ENCODE data around the gene STAC3.

STAC3 gene

GRCh38 chr12:57235728-57236131, 15.3 kb downstream of the STAC3 start:
- DNase-seq: no peak

- DNase-seq: no peak
Measured at GRCh38 chr12:57235017-57235727, 15.8 kb downstream of the STAC3 start.

GRCh38 chr12:57234571-57235016, 16.4 kb downstream of the STAC3 start:
- DNase-seq: no peak

GRCh38 chr12:57234233-57234570, 16.8 kb downstream of the STAC3 start:
- no peak for DNase-seq

DNA sequence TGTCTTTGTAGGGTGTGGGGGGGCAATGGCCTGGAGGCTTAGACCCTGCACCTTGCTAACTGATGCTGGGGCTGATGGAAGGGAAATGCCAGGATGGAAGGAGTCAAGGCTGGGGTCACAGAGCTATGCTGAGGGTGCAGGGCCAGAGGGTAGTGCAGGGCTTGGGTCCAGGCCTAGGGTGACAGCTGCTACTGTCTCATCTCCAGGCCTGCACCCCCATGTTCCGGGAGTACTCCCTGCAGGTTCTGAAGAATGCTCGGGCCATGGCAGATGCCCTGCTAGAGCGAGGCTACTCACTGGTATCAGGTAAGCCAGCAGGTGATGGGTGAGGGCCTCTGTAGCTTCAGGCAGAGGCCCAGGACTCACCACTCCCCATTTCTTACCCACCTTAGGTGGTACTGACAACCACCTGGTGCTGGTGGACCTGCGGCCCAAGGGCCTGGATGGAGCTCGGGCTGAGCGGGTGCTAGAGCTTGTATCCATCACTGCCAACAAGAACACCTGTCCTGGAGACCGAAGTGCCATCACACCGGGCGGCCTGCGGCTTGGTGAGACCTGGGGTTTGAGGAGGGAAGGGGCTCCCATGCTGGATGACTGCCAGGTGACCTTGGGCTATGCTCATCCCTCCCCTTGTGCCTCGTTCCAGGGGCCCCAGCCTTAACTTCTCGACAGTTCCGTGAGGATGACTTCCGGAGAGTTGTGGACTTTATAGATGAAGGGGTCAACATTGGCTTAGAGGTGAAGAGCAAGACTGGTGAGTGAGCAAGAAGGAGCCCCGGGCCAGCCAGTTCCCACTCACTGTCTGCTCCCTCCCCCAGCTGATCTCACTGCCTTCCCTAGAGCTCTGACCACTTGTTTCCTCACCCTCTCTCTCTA, 17.4 kb downstream of the STAC3 start:
- no peak for DNase-seq

DNA sequence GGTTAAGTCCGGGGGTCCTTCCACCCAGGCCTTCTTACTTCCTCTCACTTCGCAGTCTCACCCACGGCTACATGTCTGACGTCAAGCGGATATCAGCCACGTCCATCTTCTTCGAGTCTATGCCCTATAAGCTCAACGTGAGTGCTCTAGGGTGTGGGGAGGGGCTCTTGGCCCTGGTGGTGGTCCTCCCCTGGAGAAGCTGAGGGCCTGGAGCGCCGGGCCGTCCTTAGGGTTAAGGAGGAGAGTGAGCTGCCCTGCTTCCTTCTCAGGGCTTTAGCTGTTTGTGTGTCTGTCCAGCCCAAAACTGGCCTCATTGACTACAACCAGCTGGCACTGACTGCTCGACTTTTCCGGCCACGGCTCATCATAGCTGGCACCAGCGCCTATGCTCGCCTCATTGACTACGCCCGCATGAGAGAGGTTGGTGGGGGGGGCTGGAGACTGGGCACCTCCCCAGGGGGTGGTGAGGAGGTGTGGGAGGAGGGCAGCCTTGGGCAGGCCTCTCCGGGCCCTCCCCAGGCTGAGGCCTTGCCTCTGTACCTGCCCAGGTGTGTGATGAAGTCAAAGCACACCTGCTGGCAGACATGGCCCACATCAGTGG, 18.7 kb downstream of the STAC3 start:
- DNase-seq: no peak

DNA sequence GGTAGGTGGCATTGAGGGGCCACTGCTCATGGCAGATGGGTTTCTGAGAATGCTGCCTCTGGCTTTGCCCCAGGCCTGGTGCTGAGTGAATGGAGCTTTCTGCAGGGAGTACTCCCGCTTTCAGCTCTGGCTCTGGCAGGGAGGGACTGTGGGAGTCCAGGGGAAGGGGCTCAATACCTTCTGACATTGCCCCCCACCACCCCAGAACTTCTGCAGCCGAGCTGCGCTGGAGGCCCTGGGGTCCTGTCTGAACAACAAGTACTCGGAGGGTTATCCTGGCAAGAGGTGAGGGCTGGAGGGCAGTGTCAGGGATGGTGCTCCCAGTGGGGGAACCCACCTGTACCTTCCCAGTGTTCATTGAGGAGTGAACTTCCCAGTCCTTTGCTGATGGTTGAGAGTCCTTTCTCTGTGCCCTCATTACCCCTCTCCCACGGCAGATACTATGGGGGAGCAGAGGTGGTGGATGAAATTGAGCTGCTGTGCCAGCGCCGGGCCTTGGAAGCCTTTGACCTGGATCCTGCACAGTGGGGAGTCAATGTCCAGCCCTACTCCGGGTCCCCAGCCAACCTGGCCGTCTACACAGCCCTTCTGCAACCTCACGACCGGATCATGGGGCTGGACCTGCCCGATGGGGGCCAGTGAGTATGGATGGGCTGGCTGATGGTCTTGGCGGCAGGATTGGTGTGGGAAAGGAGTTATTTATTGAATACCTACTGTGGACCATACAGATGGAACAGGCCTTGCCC, 19.5 kb downstream of the STAC3 start:
- no peak for DNase-seq

DNA sequence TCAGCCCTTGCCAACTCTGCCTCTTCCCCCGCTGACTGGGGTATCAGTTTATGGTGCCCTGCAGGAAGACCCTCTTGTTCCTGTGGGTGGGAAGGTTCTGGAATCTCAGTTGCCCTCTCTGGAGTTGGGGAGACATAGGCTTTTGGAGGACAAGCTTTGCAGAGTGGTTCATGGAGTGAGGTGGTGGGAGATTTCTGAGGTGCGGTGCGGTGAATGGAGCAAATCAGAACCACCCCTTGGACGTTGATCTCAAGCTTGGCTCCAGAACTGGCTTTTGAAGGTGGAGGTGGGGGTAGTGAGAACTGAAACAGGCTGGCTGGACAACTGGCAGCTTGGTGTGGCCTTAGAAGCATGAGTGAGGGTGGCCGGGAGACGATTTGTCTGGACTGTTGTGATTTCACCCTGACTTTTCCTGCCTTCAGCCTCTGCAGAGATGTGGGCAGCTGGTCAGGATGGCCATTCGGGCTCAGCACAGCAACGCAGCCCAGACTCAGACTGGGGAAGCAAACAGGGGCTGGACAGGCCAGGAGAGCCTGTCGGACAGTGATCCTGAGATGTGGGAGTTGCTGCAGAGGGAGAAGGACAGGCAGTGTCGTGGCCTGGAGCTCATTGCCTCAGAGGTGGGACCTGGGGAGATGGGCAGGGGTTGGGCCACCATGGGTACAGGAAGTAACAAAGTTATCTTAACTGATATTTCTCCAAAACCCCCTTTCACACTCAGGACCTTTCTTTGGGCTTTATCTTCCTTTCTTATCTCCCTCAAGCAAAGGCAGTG, 20.4 kb downstream of the STAC3 start:
- DNase-seq: no peak

- DNase-seq: peak; percentile 89 to 95
Measured at GRCh38 chr12:57229634-57230380, 21.2 kb downstream of the STAC3 start, which contains the start of gene SHMT2. Gene SHMT2 (plus strand): TSS chr12:57229711. CDS start chr12:57229779, 68 bp downstream.

GRCh38 chr12:57229046-57229633, 21.8 kb downstream of the STAC3 start:
- DNase-seq: no peak

- no peak for DNase-seq
Measured at GRCh38 chr12:57227315-57228115, 23.5 kb downstream of the STAC3 start.

DNA sequence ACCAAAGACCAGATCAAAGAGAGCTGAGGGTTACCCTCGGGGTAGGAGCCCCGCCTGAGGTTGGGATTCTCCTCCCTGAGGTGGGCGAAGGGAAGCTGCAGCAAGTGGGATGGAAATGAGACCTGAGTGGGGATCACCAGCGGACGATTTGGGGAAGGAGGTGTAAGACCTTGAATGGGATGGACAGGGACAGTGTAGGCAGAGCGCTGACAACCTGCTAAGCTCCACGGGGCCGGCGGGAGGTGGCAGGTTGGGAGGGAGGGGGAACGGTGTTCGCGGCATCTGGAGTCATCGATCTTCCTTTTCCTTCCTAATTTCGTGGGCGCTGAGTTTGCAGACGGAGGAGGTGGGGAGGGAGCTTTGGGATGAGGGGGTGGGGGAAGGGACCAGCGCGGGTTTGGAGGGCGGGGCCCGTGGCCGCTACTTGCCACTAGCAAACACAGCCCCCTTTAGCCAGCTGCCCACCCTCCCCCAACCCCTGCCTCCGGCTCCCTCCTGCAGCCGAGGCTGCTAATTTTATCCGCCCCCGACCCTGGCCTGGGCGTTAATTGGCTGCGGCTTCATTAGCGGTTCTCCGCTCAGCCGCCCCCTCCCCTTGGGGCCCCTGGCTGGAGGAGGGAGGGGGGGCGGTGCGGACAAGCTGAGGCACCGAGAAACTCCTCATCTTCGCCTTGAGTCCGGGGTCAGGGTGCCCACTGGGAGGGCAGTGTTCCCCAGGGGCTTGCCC, 24.2 kb downstream of the STAC3 start:
- no peak for DNase-seq

- no peak for DNase-seq
Measured at GRCh38 chr12:57225680-57226210, 25.2 kb downstream of the STAC3 start.

DNA sequence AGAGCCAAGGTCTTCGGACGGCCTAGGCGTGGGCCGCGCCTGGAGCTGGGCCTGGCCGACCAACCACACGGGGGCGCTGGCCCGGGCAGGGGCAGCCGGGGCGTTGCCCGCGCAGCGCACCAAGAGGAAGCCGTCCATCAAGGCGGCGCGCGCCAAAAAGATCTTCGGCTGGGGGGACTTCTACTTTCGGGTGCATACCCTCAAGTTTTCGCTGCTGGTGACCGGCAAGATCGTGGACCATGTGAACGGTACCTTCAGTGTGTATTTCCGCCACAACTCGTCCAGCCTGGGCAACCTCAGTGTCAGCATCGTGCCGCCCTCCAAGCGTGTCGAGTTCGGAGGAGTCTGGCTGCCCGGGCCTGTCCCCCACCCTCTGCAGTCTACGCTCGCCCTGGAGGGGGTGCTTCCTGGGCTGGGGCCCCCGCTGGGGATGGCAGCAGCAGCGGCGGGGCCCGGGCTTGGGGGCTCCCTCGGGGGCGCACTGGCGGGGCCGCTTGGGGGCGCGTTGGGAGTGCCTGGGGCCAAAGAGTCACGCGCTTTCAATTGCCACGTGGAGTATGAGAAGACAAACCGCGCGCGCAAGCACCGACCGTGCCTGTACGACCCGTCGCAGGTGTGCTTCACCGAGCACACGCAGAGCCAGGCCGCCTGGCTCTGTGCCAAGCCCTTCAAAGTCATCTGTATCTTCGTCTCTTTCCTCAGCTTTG, 25.9 kb downstream of the STAC3 start:
- DNase-seq: peak; percentile 60 to 62

DNA sequence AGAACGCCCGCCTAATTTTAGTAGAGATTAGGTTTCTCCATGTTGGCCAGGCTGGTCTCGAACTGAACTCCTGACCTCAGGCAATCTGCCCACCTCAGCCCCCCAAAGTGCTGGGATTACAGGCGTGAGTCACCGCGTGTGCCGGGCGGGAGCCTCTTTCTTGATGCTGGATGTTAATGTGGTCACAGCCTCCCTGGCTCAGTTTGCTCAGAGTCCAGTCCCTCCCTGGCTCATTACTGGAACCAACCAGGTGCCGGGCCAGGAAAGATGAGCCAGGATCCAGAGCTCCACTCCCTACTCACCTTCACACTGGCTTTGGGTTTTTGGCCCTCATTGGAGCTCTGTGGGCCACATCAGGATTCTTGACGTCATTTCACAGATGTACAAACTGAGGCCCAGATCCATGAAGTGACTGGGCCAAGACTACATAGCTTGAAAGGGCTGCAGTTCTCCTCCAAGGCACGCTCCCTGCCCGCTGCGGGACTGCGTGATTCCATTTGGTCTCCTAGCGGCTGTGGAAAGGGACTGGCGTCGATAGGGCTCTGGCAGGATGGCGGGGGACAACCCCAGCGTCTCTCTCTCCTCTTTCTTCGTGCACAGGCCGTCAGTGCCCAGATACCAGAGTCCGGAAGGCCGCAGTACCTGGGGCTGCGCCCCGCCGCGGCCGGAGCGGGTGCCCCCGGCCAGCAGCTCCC, 26.6 kb downstream of the STAC3 start:
- no peak for DNase-seq

- DNase-seq: no peak
Measured at GRCh38 chr12:57223191-57224165, 27.5 kb downstream of the STAC3 start.
